NCI-H2107 treated with DMSO at 0.1 percent for 48 hours (cell line): Measurements from ENCODE around the gene ZNF784.

Source experiments
- DNase-seq: peaks from one replicate; lab custom pipeline; 2025; ENCODE audit not compliant: unreplicated experiment; lab: John Stamatoyannopoulos, UW

Gene ZNF784

GRCh38 chr19:55603581-55604292 is 20.6 kb downstream of the ZNF784 start:
- DNase-seq, result no peak

GRCh38 chr19:55603115-55603514 is 21.3 kb downstream of the ZNF784 start:
- no peak for DNase-seq

- DNase-seq, result no peak
Measured at GRCh38 chr19:55602104-55603001, 22.0 kb downstream of the ZNF784 start.

GRCh38 chr19:55601084-55601483 is 23.3 kb downstream of the ZNF784 start:
- no peak for DNase-seq

- no peak for DNase-seq
Measured at GRCh38 chr19:55600662-55601028, 23.7 kb downstream of the ZNF784 start.

GRCh38 chr19:55599842-55600661 is 24.3 kb downstream of the ZNF784 start, which contains the start of gene ZNF524:
Gene ZNF524, plus strand, starts transcription at chr19:55600288. Its CDS starts 1,825 bp downstream, at chr19:55602113.
- peak; percentile 91 for DNase-seq

DNA sequence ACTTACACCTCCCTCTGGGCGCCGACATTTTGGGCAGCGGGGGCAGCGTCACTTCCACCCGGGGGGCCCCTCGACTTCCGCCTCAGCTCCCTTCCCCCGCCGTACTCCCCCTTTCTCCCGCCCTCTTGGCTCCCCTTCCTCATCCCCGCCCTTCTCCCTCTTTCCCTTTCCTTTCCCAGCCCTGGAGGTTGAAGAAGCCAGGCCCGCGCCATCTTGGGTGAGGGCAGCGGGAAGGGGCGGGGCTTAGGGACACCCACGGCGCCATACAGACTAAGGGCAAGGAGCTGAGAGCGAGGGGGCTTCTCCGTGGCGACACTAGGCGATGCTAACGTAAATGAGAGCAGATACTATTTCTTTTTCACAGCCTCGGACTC is 24.9 kb downstream of the ZNF784 start, which contains the start of gene FIZ1:
Gene FIZ1 (minus strand): TSS at position 50 of the 374 bp plus-strand sequence. CDS start 1,652 bp downstream, outside the sequence.
- peak; percentile 92 for DNase-seq

- peak; percentile 68 for DNase-seq
Measured at GRCh38 chr19:55598719-55599467, 25.5 kb downstream of the ZNF784 start.

DNA sequence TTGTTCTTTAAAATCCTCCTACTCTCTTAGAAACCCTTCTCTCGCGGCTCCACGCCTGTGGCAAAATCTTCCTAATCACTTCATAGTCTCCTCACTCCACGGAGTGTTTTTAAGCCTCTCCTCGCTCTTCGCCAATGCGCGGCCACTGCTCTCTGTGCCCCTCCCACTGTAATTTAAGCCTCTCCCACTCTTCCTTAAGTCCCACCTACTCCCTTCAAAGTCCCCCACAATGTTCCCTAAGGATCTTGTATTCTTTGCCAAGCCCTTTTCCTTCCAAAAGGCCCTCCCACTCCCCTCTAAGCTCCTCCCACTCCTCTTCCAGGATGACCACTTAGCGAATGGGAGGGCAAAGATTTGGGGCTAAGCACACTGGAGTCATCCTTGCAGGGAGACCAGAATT is 26.3 kb downstream of the ZNF784 start:
- no peak for DNase-seq

DNA sequence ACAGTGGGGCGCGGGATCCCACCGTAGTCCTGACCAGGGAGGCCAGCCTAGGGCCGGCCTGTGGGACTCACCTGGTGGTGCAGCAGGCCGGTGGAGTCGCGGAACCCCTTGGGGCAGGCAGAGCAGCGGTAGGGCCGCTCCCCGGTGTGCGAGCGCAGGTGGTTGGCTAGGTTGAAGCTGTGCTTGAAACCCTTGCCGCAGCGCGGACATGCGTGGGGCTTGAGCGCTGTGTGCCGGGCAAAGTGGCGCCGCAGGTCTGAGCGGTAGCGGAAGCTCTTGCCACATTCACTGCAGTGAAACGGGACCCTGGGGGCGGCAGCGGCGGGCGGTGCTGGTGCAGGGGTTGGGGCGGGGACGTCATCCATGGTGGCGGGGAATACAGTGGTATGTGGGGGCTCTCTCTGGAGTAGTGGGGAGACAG is 26.9 kb downstream of the ZNF784 start:
- no peak for DNase-seq

DNA sequence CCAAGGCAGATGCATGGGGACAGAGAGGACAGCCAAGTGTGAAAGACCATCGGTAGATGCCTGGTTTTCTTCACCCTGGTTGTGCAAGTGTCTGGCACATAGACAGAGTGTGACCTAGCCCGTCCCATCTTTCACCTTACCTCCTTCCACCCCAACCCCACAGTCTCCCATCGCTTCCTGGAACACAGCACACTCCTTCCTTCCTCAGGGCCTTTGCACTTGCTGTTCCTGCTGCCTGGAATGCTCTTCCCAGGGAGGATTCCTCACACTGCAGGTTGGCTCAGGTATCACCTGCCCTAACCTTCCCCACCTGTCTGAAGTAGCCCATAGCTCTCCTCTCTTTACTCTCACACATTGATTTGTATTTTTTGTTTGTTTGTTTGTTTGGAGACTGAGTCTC is 28.1 kb downstream of the ZNF784 start:
- DNase-seq, result no peak

DNA sequence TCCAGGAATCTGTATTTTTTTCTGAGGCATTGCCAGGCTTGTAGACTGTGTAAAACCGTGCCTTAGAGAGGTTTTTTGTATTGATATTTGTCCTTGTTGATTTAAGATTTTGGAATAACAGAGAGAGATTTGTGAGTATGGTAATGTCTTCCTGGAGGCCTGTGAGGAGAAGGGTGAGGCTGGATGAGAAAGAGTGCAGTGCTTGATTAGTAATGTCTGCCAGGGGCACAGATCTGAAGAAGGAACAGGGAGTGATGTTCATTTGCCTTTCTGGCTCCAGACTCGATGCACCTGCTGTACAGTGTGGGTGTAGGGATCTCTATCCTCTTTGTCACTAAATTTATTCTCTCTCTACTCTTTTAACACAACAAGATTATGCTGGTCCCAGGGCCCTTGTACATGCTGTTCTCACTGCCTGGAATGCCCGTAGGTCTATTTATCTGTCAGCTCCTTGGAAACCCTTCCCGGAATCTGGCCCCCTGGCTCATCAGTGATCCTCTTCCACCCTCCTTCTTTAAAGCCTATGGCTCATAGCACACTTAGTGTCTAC is 29.3 kb downstream of the ZNF784 start:
- no peak for DNase-seq

DNA sequence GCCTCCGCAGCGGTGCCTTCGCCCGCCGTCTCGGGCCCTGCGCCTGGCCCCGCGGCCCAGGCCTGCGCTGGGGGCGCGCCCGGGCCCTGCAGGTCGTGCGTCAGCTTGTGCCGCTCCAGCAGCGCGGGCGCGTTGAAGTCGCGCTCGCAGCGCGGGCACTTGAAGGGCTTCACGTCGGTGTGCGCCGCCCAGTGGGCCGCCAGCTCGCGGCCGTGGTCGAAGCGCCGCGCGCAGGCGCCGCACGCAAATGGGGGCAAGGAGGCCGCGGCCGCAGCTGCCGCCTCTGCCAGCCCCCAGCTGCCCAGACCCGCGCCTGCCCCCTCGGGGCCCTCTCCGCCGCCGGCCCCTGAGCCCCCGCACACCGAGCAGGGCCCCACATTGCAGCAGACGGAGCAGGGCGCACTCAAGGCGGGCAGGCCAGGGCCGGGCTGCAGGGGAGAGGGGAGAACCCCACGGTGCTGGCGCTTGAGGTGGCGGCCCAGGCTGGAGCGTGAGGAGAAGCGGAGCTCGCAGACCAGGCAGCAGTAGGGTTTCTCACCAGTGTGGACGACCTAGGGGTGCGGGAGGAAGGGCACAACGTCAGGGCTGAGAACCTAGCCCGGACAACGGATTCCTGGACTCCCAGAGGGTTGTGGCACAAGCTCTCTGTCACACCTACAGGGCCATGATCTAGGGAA is 31.1 kb downstream of the ZNF784 start:
- DNase-seq, result no peak

GRCh38 chr19:55592391-55593090 is 31.8 kb downstream of the ZNF784 start:
- DNase-seq, result no peak

- no peak for DNase-seq
Measured at GRCh38 chr19:55591555-55591954, 32.8 kb downstream of the ZNF784 start.

GRCh38 chr19:55590617-55591016 is 33.7 kb downstream of the ZNF784 start:
- no peak for DNase-seq

DNA sequence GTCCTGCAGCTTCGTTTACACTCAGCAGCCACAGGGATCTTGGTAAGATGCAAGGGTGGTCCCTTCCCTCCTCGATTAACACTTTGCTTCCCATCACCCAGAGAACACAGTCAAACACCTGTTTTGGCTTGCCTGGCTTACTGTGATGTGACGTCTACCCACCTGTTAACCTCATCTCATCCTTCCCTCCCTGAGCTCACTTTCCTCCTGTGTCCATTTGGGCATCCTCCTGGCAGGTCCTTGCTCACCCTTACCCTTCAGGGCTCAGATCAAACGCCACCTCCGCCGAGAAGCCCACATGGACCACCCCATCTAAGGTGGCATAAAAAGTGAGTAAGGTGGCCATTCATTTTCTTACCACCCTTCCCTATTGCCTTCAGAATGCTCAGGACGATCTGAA is 34.3 kb downstream of the ZNF784 start:
- no peak for DNase-seq

- DNase-seq, result no peak
Measured at GRCh38 chr19:55588738-55589137, 35.6 kb downstream of the ZNF784 start.
